ENCODE results near the gene HAUS6.

DNA sequence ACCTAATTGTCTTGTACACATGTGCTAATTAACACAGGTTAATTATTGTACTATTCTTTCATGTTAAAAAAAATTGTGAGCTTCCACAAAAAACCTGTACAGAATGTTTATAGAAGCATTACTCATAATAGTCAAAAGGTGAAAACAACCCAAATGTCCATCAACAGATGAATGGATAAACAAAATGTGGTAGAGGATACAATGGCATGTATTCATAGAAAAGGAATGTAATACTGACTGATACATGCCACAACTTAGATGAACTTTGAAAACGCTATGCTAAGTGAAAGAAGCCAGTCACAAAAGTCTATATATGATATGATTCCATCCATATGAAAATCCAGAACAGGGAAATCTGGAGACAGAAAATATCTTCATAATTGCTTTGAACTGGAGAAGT lies 27.9 kb downstream of the HAUS6 start:
- TF ChIP-seq, protein P1, sequence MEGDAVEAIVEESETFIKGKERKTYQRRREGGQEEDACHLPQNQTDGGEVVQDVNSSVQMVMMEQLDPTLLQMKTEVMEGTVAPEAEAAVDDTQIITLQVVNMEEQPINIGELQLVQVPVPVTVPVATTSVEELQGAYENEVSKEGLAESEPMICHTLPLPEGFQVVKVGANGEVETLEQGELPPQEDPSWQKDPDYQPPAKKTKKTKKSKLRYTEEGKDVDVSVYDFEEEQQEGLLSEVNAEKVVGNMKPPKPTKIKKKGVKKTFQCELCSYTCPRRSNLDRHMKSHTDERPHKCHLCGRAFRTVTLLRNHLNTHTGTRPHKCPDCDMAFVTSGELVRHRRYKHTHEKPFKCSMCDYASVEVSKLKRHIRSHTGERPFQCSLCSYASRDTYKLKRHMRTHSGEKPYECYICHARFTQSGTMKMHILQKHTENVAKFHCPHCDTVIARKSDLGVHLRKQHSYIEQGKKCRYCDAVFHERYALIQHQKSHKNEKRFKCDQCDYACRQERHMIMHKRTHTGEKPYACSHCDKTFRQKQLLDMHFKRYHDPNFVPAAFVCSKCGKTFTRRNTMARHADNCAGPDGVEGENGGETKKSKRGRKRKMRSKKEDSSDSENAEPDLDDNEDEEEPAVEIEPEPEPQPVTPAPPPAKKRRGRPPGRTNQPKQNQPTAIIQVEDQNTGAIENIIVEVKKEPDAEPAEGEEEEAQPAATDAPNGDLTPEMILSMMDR (IDR thresholded peaks at IDR 0.05) = no peak
- no peak for TF ChIP-seq POLR2A (IDR thresholded peaks at IDR 0.05)
- TF ChIP-seq POLR2AphosphoS5 (IDR thresholded peaks at IDR 0.05) = no peak
- TF ChIP-seq EP300 (IDR thresholded peaks at IDR 0.05; ENCODE audit: low read depth) = no peak

All from transverse colon (tissue), 4 donors.